Ramos (cell line): ENCODE measurements around the gene C14orf180.

Experiments used
- in situ Hi-C: fragments of 300-500 bp; cut with MboI; formaldehyde crosslinking; loops from one replicate; pipeline ENCODE4 v1.14.3; 2022; ENCODE audit warnings: low sequenced_read_pairs; ENCODE audit not compliant: unreplicated experiment

C14orf180 gene

GRCh38 chr14:104591031-104591430 is 11.5 kb downstream of the C14orf180 start:
- in situ Hi-C loops = no loop called here

DNA sequence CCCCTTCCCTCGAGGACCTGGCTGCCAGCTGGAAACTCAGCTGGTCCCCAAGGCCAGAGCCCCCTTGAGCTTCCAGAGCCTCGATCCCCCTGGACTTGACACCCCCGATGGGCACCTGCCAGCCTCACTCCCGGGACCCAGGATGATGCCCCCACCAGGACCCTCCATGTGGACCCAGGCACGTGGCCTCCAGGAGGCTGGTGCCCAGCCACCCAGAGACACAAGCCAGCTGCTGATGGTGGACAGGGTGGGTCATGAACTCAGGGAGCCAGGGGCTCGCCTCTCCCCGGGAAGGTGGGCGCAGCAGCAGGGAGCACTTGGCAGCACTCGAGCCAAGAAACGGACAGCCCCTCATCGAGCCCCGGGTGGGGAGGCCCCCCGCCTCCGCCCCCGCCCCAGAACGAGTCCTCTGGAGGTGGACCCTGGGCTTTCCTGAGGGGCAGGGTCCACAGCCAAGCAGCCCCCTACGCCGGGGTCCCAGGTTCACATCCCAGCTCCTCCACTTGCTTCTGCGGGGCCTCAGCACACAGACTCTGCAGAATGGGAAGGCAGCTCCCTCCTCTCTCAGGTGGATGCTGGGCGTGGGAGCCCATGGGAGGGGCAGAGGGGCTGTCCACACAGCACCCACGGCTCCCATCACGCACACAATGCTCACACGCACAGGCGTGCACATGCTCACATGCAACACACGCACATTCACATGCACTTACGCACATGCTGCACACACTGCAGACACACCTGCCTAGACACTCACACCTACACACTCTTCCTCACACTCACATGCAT is 12.1 kb downstream of the C14orf180 start:
- in situ Hi-C loops = no loop called here

GRCh38 chr14:104592292-104592672 is 12.7 kb downstream of the C14orf180 start:
- in situ Hi-C loops = no loop called here

GRCh38 chr14:104592785-104593184 is 13.2 kb downstream of the C14orf180 start:
- in situ Hi-C loops = no loop called here

DNA sequence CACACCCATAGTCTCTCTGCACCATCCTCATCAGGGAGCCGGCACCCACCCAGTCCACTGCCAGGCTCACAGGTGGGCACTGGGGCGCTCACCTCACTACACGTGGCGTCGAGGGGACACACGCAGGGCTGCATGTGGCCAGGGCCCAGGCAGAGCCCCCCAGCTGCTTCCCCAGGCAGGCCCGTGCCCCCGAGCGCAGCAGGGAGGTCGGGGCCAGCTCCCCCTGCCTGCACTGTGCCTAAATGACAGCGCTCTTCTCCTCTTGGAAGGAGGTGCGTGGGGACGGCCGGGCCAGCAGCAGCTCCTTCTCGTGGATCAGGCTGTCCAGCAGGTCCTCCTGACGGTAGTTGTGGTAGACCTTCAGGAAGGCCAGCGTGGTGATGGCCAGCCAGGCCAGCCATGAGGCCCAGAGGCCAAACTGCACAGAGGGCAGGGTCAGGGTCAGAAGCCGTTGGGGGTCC is 13.7 kb downstream of the C14orf180 start:
- in situ Hi-C loops = no loop called here

DNA sequence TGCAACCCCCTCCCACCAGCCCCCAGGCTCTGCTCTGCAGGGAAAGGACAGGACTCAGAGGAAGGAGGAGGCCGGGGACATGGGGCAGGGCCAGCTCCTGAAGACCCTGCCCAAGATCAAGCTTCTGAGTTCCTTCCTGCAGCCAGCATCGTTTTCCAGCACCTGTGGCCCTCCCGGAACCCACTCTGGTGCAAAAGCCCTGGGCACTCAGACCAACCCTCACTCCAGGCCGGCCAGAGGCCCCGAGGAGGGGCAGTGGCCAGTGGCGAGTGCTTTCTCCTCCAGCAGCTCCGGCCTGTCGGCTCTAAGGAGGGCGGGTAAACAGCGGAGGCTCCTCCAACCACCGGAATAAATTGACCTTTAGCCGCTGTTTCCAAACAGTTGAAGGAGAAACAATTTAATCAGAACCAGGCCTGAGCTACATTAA is 14.2 kb downstream of the C14orf180 start:
- in situ Hi-C loops = no loop called here

DNA sequence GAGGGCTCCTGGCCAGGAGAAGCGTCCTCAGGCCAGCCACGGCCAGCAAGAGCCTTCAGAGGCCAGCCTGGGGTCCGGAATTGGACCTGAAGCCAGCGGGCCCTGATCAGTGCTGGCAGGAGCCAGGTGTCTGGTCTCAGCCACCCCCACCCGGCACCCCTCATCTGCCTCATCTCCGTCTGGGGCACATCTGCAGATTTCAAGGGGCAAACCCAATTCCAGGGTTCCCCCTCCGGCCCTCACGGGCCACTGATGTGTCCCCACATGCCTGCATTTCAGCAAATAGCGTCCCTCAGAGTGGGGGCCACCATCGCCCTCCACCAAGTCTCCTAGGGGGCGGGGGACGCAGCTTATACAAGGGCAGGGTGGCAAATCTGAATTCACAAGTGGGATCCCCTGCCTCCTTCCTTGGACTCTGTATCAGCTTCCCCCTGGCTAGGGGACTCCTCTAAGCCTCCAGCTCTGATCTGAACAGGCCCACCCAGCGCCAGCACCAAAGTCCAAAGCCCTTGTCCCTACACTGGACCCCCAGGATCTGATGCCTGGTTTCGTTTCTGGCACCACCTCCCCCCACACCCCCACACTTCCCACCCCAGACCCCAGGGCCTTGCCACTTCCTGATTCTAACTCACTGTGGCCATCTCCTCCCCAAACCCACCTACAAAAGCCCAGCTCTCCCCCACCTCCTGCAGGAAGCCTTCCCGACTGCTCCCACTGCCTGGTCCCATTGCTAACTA is 14.9 kb downstream of the C14orf180 start:
- in situ Hi-C loops = no loop called here

DNA sequence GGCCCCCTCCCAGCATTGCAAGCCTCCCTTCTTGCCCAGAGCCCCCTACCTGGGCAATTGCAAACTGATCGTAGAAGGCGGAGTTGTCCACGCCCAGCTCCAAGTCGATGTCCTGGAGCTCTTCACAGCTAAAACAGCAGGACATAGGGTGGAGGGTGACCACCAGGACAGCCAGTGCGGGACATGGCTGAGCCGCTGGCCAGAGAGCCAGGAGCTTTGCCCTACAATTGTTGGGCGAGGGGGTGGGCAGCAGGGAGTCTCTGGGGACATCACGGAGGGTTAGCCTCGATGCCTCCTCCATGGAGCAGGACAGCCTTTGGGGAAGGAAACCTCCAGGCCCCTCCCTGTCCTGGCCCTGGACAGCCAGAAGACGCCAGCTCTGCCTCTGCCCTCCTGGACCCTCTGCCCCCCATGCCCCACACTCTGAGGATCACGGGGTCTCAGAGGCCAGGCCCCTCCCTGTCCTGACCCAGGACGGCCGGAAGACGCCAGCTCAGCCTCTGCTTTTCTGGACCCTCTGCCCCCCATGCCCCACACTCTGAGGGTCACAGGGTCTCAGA is 15.6 kb downstream of the C14orf180 start:
- in situ Hi-C loops = no loop called here

GRCh38 chr14:104595911-104596450 is 16.4 kb downstream of the C14orf180 start:
- in situ Hi-C loops = no loop called here

GRCh38 chr14:104596451-104596918 is 16.9 kb downstream of the C14orf180 start:
- in situ Hi-C loops = no loop called here

DNA sequence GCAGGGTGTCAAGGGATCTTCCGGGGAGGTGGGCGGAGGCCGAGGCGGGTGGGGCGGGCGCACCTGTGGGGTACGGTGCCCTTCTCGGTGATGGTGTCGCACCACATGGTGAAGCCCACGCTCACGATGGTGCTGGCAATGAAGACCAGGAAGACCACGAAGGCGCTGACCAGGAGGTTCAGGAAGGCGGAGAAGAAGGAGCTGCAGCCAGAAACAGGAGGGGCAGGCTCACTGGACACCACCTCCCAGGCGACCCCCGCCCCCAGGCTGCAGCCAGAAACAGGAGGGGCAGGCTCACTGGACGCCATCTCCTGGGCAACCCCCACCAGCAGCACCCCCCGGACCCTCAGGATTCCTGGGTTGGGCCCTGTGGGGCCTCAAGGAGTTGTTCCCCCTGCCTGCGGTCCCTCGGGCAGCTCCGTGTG is 17.4 kb downstream of the C14orf180 start:
- in situ Hi-C loops = no loop called here

DNA sequence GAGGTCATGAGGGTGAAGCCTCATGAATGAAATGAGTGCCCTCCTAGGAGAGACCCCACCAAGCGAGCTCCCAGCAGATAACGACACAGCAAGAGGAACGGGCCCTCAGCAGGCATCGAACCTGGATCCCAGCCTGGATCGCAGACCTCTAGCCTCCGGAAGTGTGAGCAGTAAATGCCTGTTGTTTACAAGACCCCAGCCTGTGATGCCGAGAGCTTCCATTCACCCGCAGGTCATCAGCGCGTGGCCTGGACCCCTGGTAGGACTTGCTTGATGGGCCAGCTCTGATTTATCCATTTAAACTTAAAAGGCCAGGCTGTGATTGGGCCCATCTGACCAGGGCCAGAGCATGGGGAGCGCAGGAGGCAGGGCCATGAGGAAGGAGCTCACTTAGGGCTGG is 18.0 kb downstream of the C14orf180 start:
- in situ Hi-C loops = no loop called here

DNA sequence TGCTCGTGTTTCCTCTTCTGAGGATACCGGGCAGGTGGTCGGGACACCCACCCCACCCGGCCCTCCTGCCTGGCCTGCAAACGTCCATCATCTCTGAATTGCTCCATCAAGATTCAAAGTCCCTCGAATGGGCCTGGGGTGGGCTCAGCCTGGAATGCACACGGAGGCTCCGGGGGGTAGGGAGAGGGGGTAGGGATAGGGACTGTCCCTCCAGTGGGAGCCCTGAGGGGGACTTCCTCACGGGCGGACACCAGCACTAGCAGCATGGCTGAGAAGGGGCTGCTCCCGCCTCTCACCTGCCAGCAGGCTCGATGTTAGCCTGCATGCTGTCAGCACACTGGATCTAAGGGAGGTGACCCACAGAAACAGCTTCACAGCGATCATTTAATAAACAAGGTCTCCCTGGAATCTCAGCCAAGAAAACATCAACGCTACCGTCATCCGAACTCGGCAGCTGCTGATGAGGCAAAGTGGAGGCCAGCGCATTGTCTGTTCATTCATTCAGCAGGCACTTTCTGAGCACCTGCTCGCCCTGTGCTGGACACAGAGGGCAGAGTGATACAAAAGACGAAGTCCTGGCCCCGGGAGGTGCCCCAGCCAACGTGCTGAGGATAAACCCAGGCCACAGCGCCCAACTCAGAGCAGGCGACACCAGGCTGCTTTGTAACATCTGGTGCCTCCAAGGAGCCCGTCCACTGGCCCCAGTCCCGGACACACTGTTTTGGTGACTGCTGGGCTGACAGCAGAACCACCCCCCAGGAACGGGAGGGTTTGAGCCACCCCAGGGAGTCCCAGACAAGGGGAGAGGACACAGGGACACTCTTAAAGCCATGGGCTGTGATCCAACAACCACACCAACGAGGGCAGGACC is 18.7 kb downstream of the C14orf180 start:
- in situ Hi-C loops = no loop called here

- in situ Hi-C loops = no loop called here
Measured at GRCh38 chr14:104598910-104599273, 19.3 kb downstream of the C14orf180 start.

DNA sequence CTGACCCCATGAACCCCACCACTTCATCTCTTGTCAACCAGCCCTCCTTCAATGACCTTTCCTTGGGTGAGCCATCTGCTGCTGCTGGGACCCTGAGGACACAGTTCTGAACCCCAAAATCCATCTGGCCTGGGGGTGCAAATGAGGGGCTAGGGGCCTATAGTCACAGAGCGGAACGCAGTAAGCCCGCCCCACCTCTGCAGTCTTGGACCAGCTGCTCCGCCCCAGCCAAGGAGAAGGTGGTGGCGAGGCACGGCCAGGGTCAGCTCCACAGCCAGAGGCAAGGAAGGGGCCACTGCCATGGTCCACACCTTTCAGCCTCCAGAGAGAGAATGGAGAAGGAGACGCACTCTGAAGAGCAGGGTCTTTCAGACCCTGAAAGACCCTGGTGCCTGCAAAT is 19.9 kb downstream of the C14orf180 start:
- in situ Hi-C loops = no loop called here

GRCh38 chr14:104600141-104600643 is 20.6 kb downstream of the C14orf180 start:
- in situ Hi-C loops = no loop called here

DNA sequence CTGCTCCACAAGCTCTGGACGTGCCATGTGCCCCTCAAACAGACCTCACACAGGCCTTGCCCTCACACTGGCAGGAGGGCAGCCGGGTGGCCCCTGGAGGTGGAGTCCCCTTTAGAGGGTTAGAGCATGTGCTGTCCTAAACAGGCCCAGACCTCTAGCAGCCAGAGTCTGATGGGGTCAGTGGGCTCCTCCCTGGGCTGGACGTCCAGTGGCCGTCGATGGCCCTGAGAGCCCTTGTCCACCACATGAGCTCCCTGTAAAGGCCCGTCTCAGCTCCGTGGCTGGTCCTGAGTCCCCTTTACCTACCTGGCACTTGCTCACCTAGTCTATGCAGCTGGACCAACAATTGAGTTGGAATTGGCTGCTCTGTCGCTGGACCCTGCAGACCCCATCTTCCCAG is 21.2 kb downstream of the C14orf180 start:
- in situ Hi-C loops = no loop called here

DNA sequence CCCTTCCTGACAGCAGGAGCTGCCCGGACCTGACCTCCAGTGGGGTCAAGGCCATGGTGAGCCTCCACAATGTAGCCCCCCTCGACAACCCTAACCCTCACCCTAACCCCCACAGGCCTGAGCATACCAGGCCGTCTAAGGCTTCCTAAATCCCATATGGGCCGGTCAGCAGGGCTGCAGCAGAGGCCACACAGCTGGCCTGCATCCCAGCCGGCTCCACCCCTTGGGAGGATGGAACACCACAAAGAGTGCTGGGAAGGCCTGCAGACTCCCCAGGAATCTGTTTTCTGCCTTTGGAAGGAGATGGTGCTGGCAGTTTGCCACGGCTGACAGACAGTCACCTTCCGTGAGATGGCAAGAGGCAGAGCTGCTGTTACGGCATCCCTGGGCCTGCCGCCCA is 22.2 kb downstream of the C14orf180 start:
- in situ Hi-C loops = no loop called here

GRCh38 chr14:104602315-104602932 is 22.9 kb downstream of the C14orf180 start:
- in situ Hi-C loops = no loop called here
